IPS-18c (cell line): ENCODE results near the gene ARPP19.
"Not testable (repeated sequence)": the region's sequence is repeated elsewhere in the genome, so short reads cannot be mapped to it uniquely, and the experiment has no call there.

Experiments
- H3K4me3 ChIP-seq: 2 replicates; pipeline ENCODE4 v1.7.0; 2013; ENCODE audit warnings: low read depth, mild to moderate bottlenecking, low read length, moderate library complexity; ENCODE audit not compliant: insufficient read depth
- H3K9me3 ChIP-seq: one replicate; pipeline ENCODE4 v1.6.1; 2013; ENCODE audit warnings: mild to moderate bottlenecking, low read length, moderate library complexity; ENCODE audit not compliant: control insufficient read depth, insufficient read depth

Gene ARPP19

GRCh38 chr15:52557274-52557641 is 11.6 kb downstream of the ARPP19 start:
- Histone ChIP-seq H3K9me3 (no peaks in the 10 kb centered on the region), H3K4me3 (no peak overlapping the region)

- Histone ChIP-seq H3K4me3 (no peak overlapping the region), H3K9me3 (no peaks in the 10 kb centered on the region)
Observed at GRCh38 chr15:52556524-52557273, 12.1 kb downstream of the ARPP19 start.

- no peaks in the 10 kb centered on the region for H3K9me3 ChIP-seq
- no peak overlapping the region for H3K4me3 ChIP-seq
Observed at GRCh38 chr15:52552303-52552702, 16.5 kb downstream of the ARPP19 start.

- Histone ChIP-seq H3K9me3 (no peaks in the 10 kb centered on the region), H3K4me3 (no peak overlapping the region)
Observed at GRCh38 chr15:52551762-52552161, 17.1 kb downstream of the ARPP19 start.

GRCh38 chr15:52551186-52551585 is 17.6 kb downstream of the ARPP19 start:
- not testable (repeated sequence) for H3K4me3 ChIP-seq, H3K9me3 ChIP-seq

GRCh38 chr15:52546031-52546751 is 22.6 kb downstream of the ARPP19 start:
- H3K9me3 ChIP-seq = no peaks in the 10 kb centered on the region
- no peak overlapping the region for H3K4me3 ChIP-seq

- H3K9me3 ChIP-seq = peaks cover 9% of the 10 kb centered on the region
- H3K4me3 ChIP-seq = no peak overlapping the region
Observed at GRCh38 chr15:52540374-52541012, 28.3 kb downstream of the ARPP19 start.

GRCh38 chr15:52537459-52537858 is 31.4 kb downstream of the ARPP19 start:
- H3K9me3 ChIP-seq = peaks cover 9% of the 10 kb centered on the region
- H3K4me3 ChIP-seq = no peak overlapping the region

- H3K9me3 ChIP-seq = no peaks in the 10 kb centered on the region
- no peak overlapping the region for H3K4me3 ChIP-seq
Observed at GRCh38 chr15:52532427-52532826, 36.4 kb downstream of the ARPP19 start.

- Histone ChIP-seq H3K4me3 (peak overlapping the region; percentile 70; the same call in 1 of the 2 replicates), H3K9me3 (no peaks in the 10 kb centered on the region)
Observed at GRCh38 chr15:52529940-52530339, 38.9 kb downstream of the ARPP19 start.

GRCh38 chr15:52529341-52529924 is 39.4 kb downstream of the ARPP19 start:
- Histone ChIP-seq H3K4me3 (peak overlapping the region; percentile 70), H3K9me3 (no peaks in the 10 kb centered on the region)

- H3K4me3 ChIP-seq = peak within 1 kb of the TSS; percentile 78
- no peaks in the 10 kb centered on the region for H3K9me3 ChIP-seq
Observed at GRCh38 chr15:52528564-52529340, 40.1 kb downstream of the ARPP19 start, which contains the start of gene MYO5A. MYO5A (minus strand) TSS chr15:52528880; CDS start chr15:52528806, 74 bp downstream.

- no peaks in the 10 kb centered on the region for H3K9me3 ChIP-seq
- peak overlapping the region; percentile 78 for H3K4me3 ChIP-seq
Observed at GRCh38 chr15:52527911-52528563, 40.8 kb downstream of the ARPP19 start.

- H3K4me3 ChIP-seq = peak overlapping the region; percentile 78; the same call in 1 of the 2 replicates
Observed at GRCh38 chr15:52527196-52527910, 41.5 kb downstream of the ARPP19 start.

GRCh38 chr15:52524223-52525136 is 44.4 kb downstream of the ARPP19 start:
- no peaks in the 10 kb centered on the region for H3K9me3 ChIP-seq
- no peak overlapping the region for H3K4me3 ChIP-seq

More at GRCh38 chr15:52527196-52527910, 41.5 kb downstream of the ARPP19 start:
- no peaks in the 10 kb centered on the region for H3K9me3 ChIP-seq
